ENCODE data around the gene CA9. TPM values are rescaled to one million over a fixed set of nuclear protein-coding genes. Genes with fewer than 3 reads are reported as not detected.
A peak's percentile ranks its signal among the peaks of the same experiment; 100 is the strongest.

The CA9 gene
- total RNA-seq, 1 donor from 2014 or later, result 0.04 TPM

DNA sequence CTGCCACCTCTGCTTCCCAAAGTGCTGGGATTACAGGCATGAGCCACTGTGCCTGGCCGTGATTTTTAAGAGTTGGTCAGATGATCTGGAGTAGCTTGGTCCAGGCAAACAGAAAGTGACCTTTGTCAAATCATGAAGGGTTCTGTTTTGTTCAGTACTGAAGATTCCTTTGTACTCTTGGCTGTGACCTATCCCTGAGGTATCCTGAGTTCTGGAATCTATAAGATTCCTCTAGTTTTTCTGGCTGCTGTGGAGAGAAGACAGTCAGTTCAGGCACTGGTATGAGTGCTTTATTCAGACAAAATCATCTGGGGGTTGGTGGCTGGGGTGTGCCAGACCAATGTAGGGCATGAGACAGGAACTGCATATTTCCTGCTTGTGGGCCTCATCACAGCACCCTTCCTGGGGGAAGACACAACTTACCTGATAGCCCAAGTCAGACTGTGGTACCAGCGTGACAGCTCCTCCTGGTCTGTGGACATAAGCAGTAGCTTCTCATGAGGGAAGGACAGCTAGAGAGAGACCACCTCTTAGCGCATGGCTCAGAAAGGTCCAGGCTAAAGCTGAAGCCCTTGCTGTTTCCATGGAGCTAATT is 11.9 kb upstream of the CA9 start:
- TF ChIP-seq, protein P1, sequence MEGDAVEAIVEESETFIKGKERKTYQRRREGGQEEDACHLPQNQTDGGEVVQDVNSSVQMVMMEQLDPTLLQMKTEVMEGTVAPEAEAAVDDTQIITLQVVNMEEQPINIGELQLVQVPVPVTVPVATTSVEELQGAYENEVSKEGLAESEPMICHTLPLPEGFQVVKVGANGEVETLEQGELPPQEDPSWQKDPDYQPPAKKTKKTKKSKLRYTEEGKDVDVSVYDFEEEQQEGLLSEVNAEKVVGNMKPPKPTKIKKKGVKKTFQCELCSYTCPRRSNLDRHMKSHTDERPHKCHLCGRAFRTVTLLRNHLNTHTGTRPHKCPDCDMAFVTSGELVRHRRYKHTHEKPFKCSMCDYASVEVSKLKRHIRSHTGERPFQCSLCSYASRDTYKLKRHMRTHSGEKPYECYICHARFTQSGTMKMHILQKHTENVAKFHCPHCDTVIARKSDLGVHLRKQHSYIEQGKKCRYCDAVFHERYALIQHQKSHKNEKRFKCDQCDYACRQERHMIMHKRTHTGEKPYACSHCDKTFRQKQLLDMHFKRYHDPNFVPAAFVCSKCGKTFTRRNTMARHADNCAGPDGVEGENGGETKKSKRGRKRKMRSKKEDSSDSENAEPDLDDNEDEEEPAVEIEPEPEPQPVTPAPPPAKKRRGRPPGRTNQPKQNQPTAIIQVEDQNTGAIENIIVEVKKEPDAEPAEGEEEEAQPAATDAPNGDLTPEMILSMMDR (IDR thresholded peaks at IDR 0.05; ENCODE audit: insufficient read depth, low read length, poor library complexity, severe bottlenecking), result no peak
- Histone ChIP-seq H3K4me3 (ENCODE audit: low read depth, low read length) (no peak overlapping the region), H3K27me3 (ENCODE audit: control insufficient read depth, insufficient read depth, low read length) (no peaks in the 10 kb centered on the region), H3K36me3 (ENCODE audit: control insufficient read depth, insufficient read depth, low read length) (peaks cover 2% of the 10 kb centered on the region)
- no peak for DNase-seq (ENCODE audit: low read depth)

DNA sequence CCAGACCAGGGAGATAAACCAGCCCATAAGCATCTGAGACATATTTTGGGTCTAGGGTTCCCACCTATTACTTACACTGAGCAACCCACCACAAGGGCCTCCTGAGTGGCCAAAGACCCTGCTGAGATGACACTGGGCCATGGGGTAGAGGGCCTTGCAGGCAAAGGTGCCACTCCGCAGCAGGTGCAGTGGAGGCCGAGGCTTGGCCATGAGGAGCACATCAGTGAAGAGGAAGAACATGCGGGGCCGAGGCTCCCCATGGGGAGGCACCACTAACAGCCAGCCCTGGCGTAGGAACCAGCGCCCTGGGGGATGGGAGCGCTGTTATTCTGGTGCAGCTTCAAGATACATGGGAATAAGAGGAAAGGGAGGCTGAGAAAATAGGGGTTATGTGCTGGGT is 11.3 kb upstream of the CA9 start:
- DNase-seq (ENCODE audit: low read depth), result no peak
- TF ChIP-seq, protein P1 (IDR thresholded peaks at IDR 0.05; ENCODE audit: insufficient read depth, low read length, poor library complexity, severe bottlenecking), result no peak
- peaks cover 2% of the 10 kb centered on the region for H3K36me3 ChIP-seq (ENCODE audit: control insufficient read depth, insufficient read depth, low read length)
- no peak overlapping the region for H3K4me3 ChIP-seq (ENCODE audit: low read depth, low read length)
- H3K27me3 ChIP-seq (ENCODE audit: control insufficient read depth, insufficient read depth, low read length), result no peaks in the 10 kb centered on the region

DNA sequence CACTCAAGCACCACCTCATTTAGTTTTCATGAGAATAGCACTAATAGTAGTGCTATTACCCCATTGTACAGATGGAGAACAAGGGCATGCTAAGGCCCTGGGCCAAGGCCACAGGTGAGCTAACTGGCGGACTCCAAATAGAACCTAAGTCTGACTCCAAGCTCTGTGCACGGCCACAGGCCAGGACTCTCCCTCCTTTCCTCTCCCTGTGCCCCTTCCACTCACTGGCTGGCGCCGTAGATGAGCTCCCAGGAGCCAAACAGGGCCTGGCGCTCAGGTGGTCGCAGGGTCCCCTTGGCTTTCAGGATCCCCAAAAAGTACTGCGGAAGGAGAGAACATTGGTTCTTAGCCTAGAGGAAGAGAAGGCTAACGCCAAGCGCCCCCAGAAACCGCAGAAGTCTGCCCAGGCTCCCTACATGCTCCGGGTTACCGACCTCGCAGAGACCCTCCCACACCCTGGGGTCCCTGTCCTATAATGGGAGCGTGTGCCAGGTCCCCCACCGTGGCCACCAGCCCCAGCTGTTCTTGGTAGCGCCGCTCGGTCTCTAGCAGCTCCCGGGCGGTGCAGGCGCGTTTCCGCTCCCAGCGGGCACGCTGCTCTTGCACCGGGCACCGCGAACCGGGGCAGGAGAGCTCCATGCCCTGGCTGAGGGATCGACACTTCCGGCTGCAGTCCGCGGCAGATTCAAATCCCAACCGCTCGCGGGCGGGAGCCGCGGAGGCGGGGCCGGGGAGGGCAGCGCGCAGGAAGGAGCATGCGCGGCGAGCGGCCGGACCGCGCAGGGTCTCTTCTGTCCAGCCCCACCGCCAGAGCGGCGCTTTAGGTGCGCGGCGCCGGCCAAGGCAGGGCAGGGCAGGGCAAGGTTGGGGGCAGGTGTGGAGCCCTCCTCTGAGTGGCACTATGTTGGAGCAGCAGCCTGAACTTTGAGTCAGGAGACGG is 8.9 kb upstream of the CA9 start, which contains the start of gene ARHGEF39:
ARHGEF39 (minus strand) TSS at position 665 of the 940 bp plus-strand sequence; CDS start at position 639, 26 bp downstream.
- Histone ChIP-seq H3K27me3 (ENCODE audit: control insufficient read depth, insufficient read depth, low read length) (no peaks in the 10 kb centered on the region), H3K36me3 (ENCODE audit: control insufficient read depth, insufficient read depth, low read length) (peaks cover 2% of the 10 kb centered on the region), H3K4me3 (ENCODE audit: low read depth, low read length) (peak within 1 kb of the TSS; percentile 63)
- DNase-seq (ENCODE audit: low read depth), result no peak
- TF ChIP-seq, protein P1 (IDR thresholded peaks at IDR 0.05; ENCODE audit: insufficient read depth, low read length, poor library complexity, severe bottlenecking), result peak; percentile 36

DNA sequence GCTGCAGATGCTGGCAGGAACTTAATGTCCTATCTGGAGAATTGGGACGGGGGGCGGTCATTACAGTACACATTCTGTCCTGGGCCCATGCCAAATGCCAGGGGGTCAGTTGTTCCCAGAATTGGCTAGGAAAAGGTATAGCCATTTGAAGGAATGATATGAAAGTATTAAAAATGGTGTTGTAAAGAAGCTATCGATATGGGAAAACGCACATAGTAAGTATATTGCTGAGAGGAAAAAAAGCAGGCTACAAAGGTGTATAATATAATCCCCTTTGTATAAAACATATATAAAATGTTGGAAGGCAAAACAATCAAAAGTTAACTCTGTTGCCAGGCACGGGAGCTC is 8.3 kb upstream of the CA9 start:
- peaks cover 2% of the 10 kb centered on the region for H3K36me3 ChIP-seq (ENCODE audit: control insufficient read depth, insufficient read depth, low read length)
- TF ChIP-seq, protein P1 (IDR thresholded peaks at IDR 0.05; ENCODE audit: insufficient read depth, low read length, poor library complexity, severe bottlenecking), result no peak
- H3K27me3 ChIP-seq (ENCODE audit: control insufficient read depth, insufficient read depth, low read length), result no peaks in the 10 kb centered on the region
- H3K4me3 ChIP-seq (ENCODE audit: low read depth, low read length), result peak overlapping the region; percentile 63
- DNase-seq (ENCODE audit: low read depth), result no peak

DNA sequence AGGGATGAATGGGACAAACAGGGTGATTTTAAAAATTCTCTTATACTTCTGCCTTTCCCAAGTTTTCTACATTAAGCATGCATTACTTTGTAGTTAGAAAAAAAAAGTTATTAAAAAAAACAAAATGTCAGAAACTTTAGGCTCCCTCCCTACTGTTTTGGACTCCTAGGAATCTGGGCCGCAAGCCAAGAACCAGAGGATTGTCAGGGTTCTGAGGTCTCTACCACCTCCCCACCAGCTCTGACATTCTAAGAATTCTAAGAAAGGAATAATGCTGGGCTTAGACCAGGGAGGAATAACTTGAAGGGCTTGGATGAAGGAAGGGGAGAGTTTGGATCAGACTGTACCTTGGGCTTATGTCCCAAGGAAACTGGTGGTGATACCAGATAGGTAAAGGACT is 7.7 kb upstream of the CA9 start:
- Histone ChIP-seq H3K27me3 (ENCODE audit: control insufficient read depth, insufficient read depth, low read length) (no peaks in the 10 kb centered on the region), H3K36me3 (ENCODE audit: control insufficient read depth, insufficient read depth, low read length) (no peaks in the 10 kb centered on the region), H3K4me3 (ENCODE audit: low read depth, low read length) (no peak overlapping the region)
- no peak for DNase-seq (ENCODE audit: low read depth)
- TF ChIP-seq, protein P1 (IDR thresholded peaks at IDR 0.05; ENCODE audit: insufficient read depth, low read length, poor library complexity, severe bottlenecking), result no peak

All from kidney epithelial cell (primary cell).